ENCODE measurements around the gene CACNA2D3.

The CACNA2D3 gene

GRCh38 chr3:54790051-54790450 is 667.7 kb downstream of the CACNA2D3 start:
- Mint-ChIP-seq H3K4me1 (no peaks in the 10 kb centered on the region), H3K9me3 (no peaks in the 10 kb centered on the region), H3K27me3 (no peaks in the 10 kb centered on the region), H3K36me3 (ENCODE audit: low read depth) (no peaks in the 10 kb centered on the region), H3K4me3 (no peak overlapping the region), H3K27ac (no peak overlapping the region)
- DNase-seq, result no peak
- ATAC-seq, result no peak

DNA sequence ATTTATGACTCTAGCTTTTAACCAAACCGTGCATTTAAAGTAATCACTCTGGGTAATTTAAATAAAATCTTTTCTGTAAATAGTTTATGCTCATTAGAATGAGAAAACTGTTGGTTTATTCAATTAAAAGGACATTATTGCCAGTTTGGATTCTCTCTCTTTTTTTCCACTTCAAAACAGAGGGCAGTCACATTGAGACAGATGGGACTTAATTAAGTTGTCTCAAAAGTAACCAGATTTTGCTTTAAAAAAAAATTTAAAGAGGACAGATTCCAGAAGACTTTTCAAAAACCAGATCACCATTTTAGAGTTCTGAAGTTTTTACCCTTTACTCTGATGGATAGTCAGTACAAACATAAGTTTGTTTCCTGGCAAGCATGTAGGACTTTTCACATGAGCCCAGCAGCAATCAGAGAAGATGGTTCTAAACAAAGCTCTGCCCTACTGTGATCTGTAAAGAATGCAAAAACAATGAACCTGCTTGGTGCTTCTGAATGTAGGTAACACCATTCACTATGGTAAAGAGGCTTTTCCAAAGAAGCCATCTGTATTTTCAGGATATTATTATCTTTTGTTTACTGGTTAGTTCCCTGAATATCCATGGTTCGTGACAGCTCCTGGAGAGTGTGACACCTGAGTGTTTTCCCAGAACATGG is 669.3 kb downstream of the CACNA2D3 start:
- no peak overlapping the region for H3K4me3 Mint-ChIP-seq
- H3K27me3 Mint-ChIP-seq, result no peaks in the 10 kb centered on the region
- DNase-seq (no peak), ATAC-seq (no peak)
- no peaks in the 10 kb centered on the region for H3K36me3 Mint-ChIP-seq (ENCODE audit: low read depth)
- no peaks in the 10 kb centered on the region for H3K4me1 Mint-ChIP-seq
- no peak overlapping the region for H3K27ac Mint-ChIP-seq
- no peaks in the 10 kb centered on the region for H3K9me3 Mint-ChIP-seq

DNA sequence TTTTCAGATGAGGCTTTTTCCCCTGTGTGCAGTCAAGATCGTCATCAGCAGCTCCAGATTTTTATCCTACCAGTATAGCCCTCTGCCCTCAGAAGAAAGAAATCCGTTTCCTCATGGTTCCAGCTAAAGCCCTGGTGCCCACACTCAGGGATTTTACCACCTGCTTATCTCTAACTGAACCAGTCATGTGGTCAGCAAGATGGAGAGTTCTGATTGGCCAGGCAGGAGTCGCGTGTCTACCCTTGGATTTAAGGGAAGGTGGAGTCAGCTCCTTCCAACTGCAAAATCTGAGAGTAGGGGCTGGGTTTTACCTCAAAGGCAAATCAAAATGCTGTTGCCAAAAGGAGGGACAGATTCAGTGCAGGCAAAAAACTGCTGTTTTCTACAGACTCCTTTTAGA is 670.2 kb downstream of the CACNA2D3 start:
- no peak for ATAC-seq

GRCh38 chr3:54793171-54793570 is 670.8 kb downstream of the CACNA2D3 start:
- Mint-ChIP-seq H3K27me3 (no peaks in the 10 kb centered on the region), H3K9me3 (no peaks in the 10 kb centered on the region), H3K27ac (no peak overlapping the region), H3K36me3 (ENCODE audit: low read depth) (no peaks in the 10 kb centered on the region), H3K4me1 (no peaks in the 10 kb centered on the region), H3K4me3 (no peak overlapping the region)
- ATAC-seq (no peak), DNase-seq (no peak)

More for the DNA sequence above, 670.2 kb downstream of the CACNA2D3 start:
- no peak for DNase-seq
- Mint-ChIP-seq H3K36me3 (ENCODE audit: low read depth) (no peaks in the 10 kb centered on the region), H3K9me3 (no peaks in the 10 kb centered on the region), H3K27me3 (no peaks in the 10 kb centered on the region), H3K27ac (no peak overlapping the region), H3K4me3 (no peak overlapping the region), H3K4me1 (no peaks in the 10 kb centered on the region)

- H3K27me3 Mint-ChIP-seq, result peaks cover 2% of the 10 kb centered on the region
- H3K4me3 Mint-ChIP-seq, result no peak overlapping the region
- ATAC-seq (no peak), DNase-seq (no peak)
- no peaks in the 10 kb centered on the region for H3K4me1 Mint-ChIP-seq
- H3K27ac Mint-ChIP-seq, result no peak overlapping the region
- H3K36me3 Mint-ChIP-seq (ENCODE audit: low read depth), result no peaks in the 10 kb centered on the region
- no peaks in the 10 kb centered on the region for H3K9me3 Mint-ChIP-seq
These were observed 674.8 kb downstream of the CACNA2D3 start for GRCh38 chr3:54797111-54797510.

DNA sequence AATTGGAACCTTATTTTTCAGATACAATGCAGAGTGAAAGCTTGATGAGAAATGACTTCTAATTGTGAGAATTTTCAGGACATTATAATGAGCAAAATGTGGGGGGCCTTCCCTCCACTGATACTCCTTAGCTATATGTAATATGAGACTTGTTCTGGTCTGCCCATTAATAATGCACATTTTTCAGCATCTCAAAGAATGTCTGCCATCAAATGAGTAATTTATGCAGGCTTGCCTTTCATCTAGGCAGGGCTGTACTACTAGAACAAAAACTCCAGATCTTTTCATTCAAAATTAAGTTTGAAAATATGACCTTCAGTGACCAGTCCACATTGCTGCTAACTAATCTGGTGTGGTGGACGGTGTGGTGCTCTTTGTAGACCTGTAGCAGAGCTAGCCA is 678.1 kb downstream of the CACNA2D3 start:
- H3K9me3 Mint-ChIP-seq, result no peaks in the 10 kb centered on the region
- no peaks in the 10 kb centered on the region for H3K36me3 Mint-ChIP-seq (ENCODE audit: low read depth)
- H3K4me1 Mint-ChIP-seq, result no peaks in the 10 kb centered on the region
- no peak for ATAC-seq
- peaks cover 2% of the 10 kb centered on the region for H3K27me3 Mint-ChIP-seq
- no peak overlapping the region for H3K27ac Mint-ChIP-seq
- H3K4me3 Mint-ChIP-seq, result no peak overlapping the region
- DNase-seq, result no peak

DNA sequence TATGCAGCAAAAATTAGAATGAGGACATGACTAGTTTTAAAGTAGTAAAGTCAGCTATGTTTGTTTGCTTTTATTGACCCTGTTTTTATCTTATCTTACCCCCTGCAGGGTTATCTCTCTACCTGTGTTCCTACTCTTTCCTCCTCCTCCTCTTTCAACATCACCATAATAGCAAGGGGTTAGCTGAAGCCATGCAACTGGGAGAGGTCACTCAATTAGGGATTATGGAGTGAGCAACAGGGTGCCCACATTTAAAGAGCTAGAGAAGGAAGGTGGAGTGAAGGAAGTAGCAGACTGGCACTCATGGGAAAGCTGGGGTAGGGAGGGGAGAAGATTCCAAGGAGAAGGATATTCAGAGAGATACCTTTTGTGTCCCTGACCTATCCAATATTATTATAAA is 679.6 kb downstream of the CACNA2D3 start:
- no peak for DNase-seq
- no peaks in the 10 kb centered on the region for H3K9me3 Mint-ChIP-seq
- H3K27ac Mint-ChIP-seq, result no peak overlapping the region
- H3K36me3 Mint-ChIP-seq (ENCODE audit: low read depth), result no peaks in the 10 kb centered on the region
- H3K27me3 Mint-ChIP-seq, result peaks cover 2% of the 10 kb centered on the region
- no peak overlapping the region for H3K4me3 Mint-ChIP-seq
- no peak for ATAC-seq
- H3K4me1 Mint-ChIP-seq, result no peaks in the 10 kb centered on the region

DNA sequence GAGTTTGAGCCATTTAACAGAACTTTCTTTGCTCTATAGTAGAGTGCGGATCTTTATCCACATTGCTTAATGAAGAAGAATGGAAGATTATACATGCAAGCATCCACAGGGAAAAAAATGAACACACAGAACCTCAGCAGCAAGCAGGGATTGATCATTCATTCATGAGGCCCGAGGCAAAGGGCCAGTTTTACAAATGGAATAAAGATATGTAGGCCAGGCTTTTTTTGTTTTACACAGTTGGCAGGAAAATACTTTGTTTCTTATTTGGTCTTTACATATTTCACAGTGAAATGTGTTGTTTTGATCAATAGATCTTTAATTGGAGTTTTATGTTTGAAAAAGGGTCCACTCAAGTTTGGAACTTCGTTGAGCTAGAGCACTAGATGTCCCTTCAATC is 688.0 kb downstream of the CACNA2D3 start:
- DNase-seq (no peak), ATAC-seq (no peak)
- no peak overlapping the region for H3K4me3 Mint-ChIP-seq
- no peaks in the 10 kb centered on the region for H3K4me1 Mint-ChIP-seq
- no peaks in the 10 kb centered on the region for H3K27me3 Mint-ChIP-seq
- peaks cover 5% of the 10 kb centered on the region for H3K9me3 Mint-ChIP-seq
- no peaks in the 10 kb centered on the region for H3K36me3 Mint-ChIP-seq (ENCODE audit: low read depth)
- no peak overlapping the region for H3K27ac Mint-ChIP-seq

DNA sequence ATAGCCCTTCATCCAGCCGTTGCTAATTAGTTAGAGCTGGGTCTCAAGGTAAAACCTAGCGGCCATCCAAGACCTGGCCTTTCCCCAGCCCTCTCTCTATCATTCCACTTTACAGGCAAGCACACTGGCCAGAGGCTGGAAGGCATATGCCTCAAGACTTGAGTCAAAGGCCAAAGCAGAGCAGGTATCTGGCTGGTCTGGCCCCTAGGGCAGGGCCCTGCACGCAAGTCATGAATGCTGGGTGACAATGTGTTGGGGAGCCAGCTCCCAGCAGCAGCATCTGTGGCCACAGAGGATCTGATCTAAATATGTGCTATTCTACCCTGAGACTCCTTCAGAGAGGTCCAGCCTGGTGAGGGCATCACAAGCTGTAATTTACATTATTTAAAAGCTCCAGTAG is 691.9 kb downstream of the CACNA2D3 start:
- Mint-ChIP-seq H3K27ac (no peak overlapping the region), H3K4me3 (no peak overlapping the region), H3K27me3 (no peaks in the 10 kb centered on the region), H3K36me3 (ENCODE audit: low read depth) (no peaks in the 10 kb centered on the region), H3K9me3 (peaks cover 5% of the 10 kb centered on the region), H3K4me1 (no peaks in the 10 kb centered on the region)
- DNase-seq, result no peak
- no peak for ATAC-seq

DNA sequence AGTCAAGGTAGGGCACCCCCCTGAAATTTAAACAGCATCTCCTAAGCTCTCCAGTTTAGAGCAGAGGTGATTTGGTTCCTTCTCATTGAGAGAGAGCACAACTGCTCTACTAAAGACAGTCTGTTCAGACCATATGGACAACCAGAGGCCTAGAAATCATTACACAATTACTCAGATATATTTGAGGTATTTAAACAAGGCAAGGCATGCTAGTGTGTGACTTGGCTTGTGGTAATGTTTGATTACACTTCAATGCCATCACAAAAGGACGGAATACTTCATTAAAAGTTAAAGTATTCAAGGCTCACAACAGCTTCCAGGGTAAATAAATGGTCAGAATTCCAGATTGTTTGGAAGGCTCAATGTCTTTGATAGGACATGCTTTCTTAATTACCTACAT is 695.3 kb downstream of the CACNA2D3 start:
- H3K4me1 Mint-ChIP-seq, result no peaks in the 10 kb centered on the region
- DNase-seq (no peak), ATAC-seq (no peak)
- no peaks in the 10 kb centered on the region for H3K27me3 Mint-ChIP-seq
- H3K36me3 Mint-ChIP-seq (ENCODE audit: low read depth), result no peaks in the 10 kb centered on the region
- no peak overlapping the region for H3K4me3 Mint-ChIP-seq
- H3K27ac Mint-ChIP-seq, result no peak overlapping the region
- H3K9me3 Mint-ChIP-seq, result no peaks in the 10 kb centered on the region

DNA sequence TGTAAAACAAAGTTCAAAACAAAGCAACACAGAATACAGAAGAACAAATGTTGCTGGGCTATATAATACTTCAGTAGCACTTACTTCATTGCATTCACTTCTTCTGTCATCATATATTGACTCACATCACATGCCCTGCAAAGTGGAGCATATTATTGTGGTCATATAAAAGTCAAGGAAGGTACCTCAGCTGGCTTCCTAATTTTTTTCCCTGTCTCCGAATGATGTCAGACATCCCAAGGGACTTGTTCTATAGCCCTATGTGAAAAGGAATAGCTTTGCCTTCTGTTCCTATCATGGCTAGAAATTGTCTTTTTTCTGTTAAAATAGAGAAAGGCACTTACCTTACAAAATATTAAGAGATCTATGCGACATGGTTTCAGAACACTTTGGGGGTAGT is 696.1 kb downstream of the CACNA2D3 start:
- no peak for DNase-seq
- Mint-ChIP-seq H3K27me3 (no peaks in the 10 kb centered on the region), H3K27ac (no peak overlapping the region), H3K4me1 (no peaks in the 10 kb centered on the region), H3K36me3 (ENCODE audit: low read depth) (no peaks in the 10 kb centered on the region), H3K4me3 (no peak overlapping the region), H3K9me3 (no peaks in the 10 kb centered on the region)
- no peak for ATAC-seq

- ATAC-seq (no peak), DNase-seq (no peak)
- no peak overlapping the region for H3K4me3 Mint-ChIP-seq
- no peaks in the 10 kb centered on the region for H3K36me3 Mint-ChIP-seq (ENCODE audit: low read depth)
- H3K27me3 Mint-ChIP-seq, result no peaks in the 10 kb centered on the region
- no peaks in the 10 kb centered on the region for H3K4me1 Mint-ChIP-seq
- H3K27ac Mint-ChIP-seq, result no peak overlapping the region
- no peaks in the 10 kb centered on the region for H3K9me3 Mint-ChIP-seq
These were observed 696.6 kb downstream of the CACNA2D3 start for GRCh38 chr3:54818942-54819341.

- DNase-seq, result no peak
- no peak for ATAC-seq
- H3K4me1 Mint-ChIP-seq, result no peaks in the 10 kb centered on the region
- H3K27ac Mint-ChIP-seq, result no peak overlapping the region
- no peaks in the 10 kb centered on the region for H3K36me3 Mint-ChIP-seq (ENCODE audit: low read depth)
- no peaks in the 10 kb centered on the region for H3K27me3 Mint-ChIP-seq
- H3K4me3 Mint-ChIP-seq, result no peak overlapping the region
- H3K9me3 Mint-ChIP-seq, result no peaks in the 10 kb centered on the region
These were observed 697.6 kb downstream of the CACNA2D3 start for GRCh38 chr3:54819946-54820345.

DNA sequence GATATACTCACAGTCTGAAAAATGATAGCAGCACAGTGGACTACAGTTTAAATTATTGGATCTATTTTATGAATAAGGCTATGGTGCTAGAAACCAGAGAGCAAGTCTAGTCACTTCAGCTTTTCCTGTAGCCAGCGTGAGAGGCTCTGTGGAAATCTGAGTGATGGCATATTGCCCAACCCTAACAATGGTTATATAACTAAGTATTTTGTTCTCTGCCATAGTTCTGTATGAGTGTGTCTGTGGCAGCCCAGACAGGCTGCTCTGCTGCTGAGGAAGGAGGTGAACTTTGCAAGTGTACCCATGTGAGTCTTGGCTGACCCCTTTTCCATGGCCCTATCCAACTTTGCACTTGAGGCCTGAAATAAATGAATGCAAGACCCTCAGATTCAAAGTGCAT is 699.9 kb downstream of the CACNA2D3 start:
- no peak overlapping the region for H3K27ac Mint-ChIP-seq
- no peak for ATAC-seq
- H3K9me3 Mint-ChIP-seq, result no peaks in the 10 kb centered on the region
- DNase-seq, result no peak
- no peaks in the 10 kb centered on the region for H3K4me1 Mint-ChIP-seq
- no peaks in the 10 kb centered on the region for H3K36me3 Mint-ChIP-seq (ENCODE audit: low read depth)
- H3K4me3 Mint-ChIP-seq, result no peak overlapping the region
- no peaks in the 10 kb centered on the region for H3K27me3 Mint-ChIP-seq

- H3K27ac Mint-ChIP-seq, result no peak overlapping the region
- no peak overlapping the region for H3K4me3 Mint-ChIP-seq
- no peaks in the 10 kb centered on the region for H3K9me3 Mint-ChIP-seq
- H3K4me1 Mint-ChIP-seq, result no peaks in the 10 kb centered on the region
- H3K36me3 Mint-ChIP-seq (ENCODE audit: low read depth), result no peaks in the 10 kb centered on the region
- no peaks in the 10 kb centered on the region for H3K27me3 Mint-ChIP-seq
- no peak for ATAC-seq
- no peak for DNase-seq
These were observed 703.9 kb downstream of the CACNA2D3 start for GRCh38 chr3:54826251-54826691.

DNA sequence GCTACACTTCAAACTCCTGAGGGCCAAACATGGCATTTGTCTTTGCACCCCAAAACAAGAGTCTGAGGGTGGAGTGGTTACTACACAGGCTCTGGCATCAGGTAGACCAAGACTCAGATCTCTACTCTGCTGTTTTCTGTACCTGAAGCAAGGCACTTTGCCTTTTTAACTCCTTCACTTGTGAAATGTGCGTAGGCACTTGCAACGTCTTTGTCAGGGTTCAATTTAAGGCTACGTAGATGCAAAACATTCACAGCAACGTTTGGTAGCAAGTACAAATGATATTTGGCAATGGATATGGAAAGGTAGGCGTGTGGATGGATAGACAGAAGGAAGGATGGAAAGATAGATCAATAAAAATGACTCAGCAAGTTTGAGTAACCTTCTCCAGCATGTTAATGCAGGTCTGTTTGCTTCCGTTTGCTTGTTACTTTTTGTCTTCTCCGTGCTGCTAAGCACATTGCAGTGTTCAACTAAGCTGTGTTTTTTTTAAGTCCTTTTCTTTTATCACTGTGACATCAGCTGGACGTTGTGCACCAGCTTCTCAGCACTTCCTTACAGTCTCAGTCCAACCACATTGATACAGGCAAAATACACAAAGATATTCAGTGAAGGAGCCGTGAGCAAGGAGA is 704.8 kb downstream of the CACNA2D3 start:
- DNase-seq (no peak), ATAC-seq (no peak)
- Mint-ChIP-seq H3K27me3 (no peaks in the 10 kb centered on the region), H3K4me3 (no peak overlapping the region), H3K27ac (no peak overlapping the region), H3K4me1 (no peaks in the 10 kb centered on the region), H3K36me3 (ENCODE audit: low read depth) (no peaks in the 10 kb centered on the region), H3K9me3 (no peaks in the 10 kb centered on the region)

Data from activated naive CD8-positive, alpha-beta T cell treated with anti-CD3 and anti-CD28 coated beads, Interleukin-2, amount 50 U/mL, for 24 hours (primary cell).